ENCODE data around the gene PLCB4. TPM values are rescaled to one million over a fixed set of nuclear protein-coding genes. Genes with fewer than 3 reads are reported as not detected.

The PLCB4 gene
- total and polyA plus RNA-seq, 3 donors from 2014 or later, result 5.9 to 19.4 (median 15.5) TPM

- H3K4me3 ChIP-seq, result no peak overlapping the region
- no peak overlapping the region for H3K27ac ChIP-seq
- no peaks in the 10 kb centered on the region for H3K36me3 ChIP-seq (ENCODE audit: low read depth, missing control alignments)
- H3K27me3 ChIP-seq, result no peaks in the 10 kb centered on the region
- no peak for DNase-seq
- 90 to 94% methylated on average over 8 of the region's 8 CpGs for WGBS, 2 donors
- TF ChIP-seq CTCF (IDR thresholded peaks at IDR 0.05), result no peak
- no peak for TF ChIP-seq POLR2A (IDR thresholded peaks at IDR 0.05)
- intact Hi-C loops (cut with DNase I; ENCODE audit: low total_unique reads), result no loop called here
- no peaks in the 10 kb centered on the region for H3K4me1 ChIP-seq
- no peaks in the 10 kb centered on the region for H3K9me3 ChIP-seq
Observed at GRCh38 chr20:9388160-9388812, 319.4 kb downstream of the PLCB4 start.

- Histone ChIP-seq H3K27me3 (no peaks in the 10 kb centered on the region), H3K4me1 (no peaks in the 10 kb centered on the region), H3K4me3 (no peak overlapping the region), H3K36me3 (ENCODE audit: low read depth, missing control alignments) (no peaks in the 10 kb centered on the region), H3K9me3 (no peaks in the 10 kb centered on the region), H3K27ac (no peak overlapping the region)
- intact Hi-C loops (cut with DNase I; ENCODE audit: low total_unique reads), result no loop called here
- TF ChIP-seq POLR2A (IDR thresholded peaks at IDR 0.05), result no peak
- 87 to 98% methylated on average over 2 of the region's 2 CpGs for WGBS, 2 donors
- DNase-seq, result no peak
Observed at GRCh38 chr20:9388813-9389161, 319.9 kb downstream of the PLCB4 start.

DNA sequence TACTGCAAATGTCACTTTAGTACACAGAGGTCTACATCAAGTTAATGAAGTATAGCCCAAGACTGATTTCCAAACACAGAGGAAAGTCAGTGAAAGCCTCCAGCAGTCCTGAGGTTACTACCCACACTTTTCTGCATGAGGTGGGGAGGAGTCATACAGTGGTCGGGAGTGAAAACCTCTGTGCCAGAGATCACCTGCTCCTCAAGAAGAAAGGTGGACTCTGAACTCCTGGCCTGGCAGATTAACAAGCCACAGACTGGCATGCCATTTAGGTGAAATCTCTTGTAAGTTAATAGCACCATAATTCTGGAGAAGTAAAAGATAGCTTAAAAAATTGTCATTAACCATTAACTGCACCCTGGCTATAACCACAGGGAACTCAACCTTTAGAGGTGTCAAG lies 320.5 kb downstream of the PLCB4 start:
- H3K4me3 ChIP-seq, result no peak overlapping the region
- 90 to 92% methylated on average over 1 of the region's 1 CpG for whole genome bisulfite sequencing, 2 donors
- no peaks in the 10 kb centered on the region for H3K36me3 ChIP-seq (ENCODE audit: low read depth, missing control alignments)
- H3K27me3 ChIP-seq, result no peaks in the 10 kb centered on the region
- H3K9me3 ChIP-seq, result no peaks in the 10 kb centered on the region
- H3K27ac ChIP-seq, result no peak overlapping the region
- no peaks in the 10 kb centered on the region for H3K4me1 ChIP-seq
- no peak for DNase-seq
- intact Hi-C loops (cut with DNase I; ENCODE audit: low total_unique reads), result no loop called here
- TF ChIP-seq CTCF (IDR thresholded peaks at IDR 0.05) (no peak), POLR2A (IDR thresholded peaks at IDR 0.05) (no peak)

DNA sequence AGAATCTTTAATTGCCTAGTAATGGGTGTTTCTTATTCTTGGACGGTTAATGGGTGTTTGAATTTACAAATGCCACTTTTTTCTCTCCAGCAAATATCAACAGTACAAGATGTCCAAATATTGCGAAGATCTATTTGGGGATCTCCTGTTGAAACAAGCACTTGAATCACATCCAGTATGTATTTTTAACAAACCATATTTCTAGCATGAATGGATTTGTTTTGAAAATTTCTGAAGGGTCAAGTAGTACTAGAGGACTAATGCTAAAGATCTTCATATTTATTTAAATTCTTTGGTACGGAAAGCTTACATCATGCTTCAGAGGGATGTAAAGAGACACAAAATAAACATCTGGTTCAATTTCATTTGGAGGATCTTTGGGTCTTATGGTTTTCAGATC lies 321.6 kb downstream of the PLCB4 start:
- H3K4me1 ChIP-seq, result no peaks in the 10 kb centered on the region
- WGBS, 2 donors, result 53 to 61% methylated on average over 3 of the region's 3 CpGs
- H3K4me3 ChIP-seq, result no peak overlapping the region
- no peak for DNase-seq
- H3K9me3 ChIP-seq, result no peaks in the 10 kb centered on the region
- intact Hi-C loops (cut with DNase I; ENCODE audit: low total_unique reads), result no loop called here
- no peak overlapping the region for H3K27ac ChIP-seq
- H3K36me3 ChIP-seq (ENCODE audit: low read depth, missing control alignments), result no peaks in the 10 kb centered on the region
- no peak for TF ChIP-seq POLR2A (IDR thresholded peaks at IDR 0.05)
- no peak for TF ChIP-seq CTCF (IDR thresholded peaks at IDR 0.05)
- H3K27me3 ChIP-seq, result no peaks in the 10 kb centered on the region

DNA sequence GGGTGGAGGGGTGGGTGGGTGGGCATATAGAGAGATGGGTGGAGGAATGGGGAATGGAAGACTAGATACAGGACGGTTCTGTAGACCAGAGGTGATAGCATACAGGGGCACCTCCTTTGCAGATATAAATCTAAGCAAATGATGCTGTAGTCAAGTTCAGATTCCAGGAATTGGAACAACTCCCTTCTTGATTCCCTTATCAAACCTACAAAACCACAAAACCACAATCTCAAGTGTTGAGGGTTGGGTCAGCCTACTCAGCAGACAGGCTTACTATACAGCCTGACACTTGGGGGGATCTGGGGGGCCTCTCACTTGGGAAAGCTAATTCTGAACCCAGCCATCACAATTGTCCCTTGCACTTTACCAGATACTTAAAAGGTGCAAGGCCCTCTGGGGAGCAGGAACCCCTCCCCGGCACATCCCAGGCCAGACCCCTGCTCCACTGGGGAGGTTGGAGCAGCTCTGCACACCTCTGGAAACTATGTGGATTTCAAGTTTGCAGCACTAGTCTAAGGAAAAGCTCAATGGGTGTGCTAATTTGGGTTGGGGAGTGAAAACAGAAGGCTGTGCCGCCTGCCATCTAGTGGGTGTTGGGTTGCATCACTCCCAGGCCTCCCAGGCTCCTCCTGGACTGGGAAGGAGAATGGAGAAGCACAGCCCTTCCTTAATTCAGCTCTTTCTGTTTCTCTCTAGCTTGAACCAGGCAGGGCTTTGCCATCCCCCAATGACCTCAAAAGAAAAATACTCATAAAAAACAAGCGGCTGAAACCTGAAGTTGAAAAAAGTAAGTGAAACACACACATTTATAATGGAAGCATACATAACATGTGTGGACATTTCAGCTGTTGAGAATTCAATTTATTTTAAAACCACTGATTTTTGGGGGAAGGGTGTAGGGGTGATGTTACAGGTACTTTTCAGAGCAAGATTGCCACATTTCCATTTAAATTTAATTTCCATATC lies 324.3 kb downstream of the PLCB4 start:
- intact Hi-C loops (cut with DNase I; ENCODE audit: low total_unique reads), result no loop called here
- Histone ChIP-seq H3K27ac (no peak overlapping the region), H3K9me3 (no peaks in the 10 kb centered on the region), H3K4me3 (no peak overlapping the region), H3K27me3 (no peaks in the 10 kb centered on the region), H3K36me3 (ENCODE audit: low read depth, missing control alignments) (no peaks in the 10 kb centered on the region), H3K4me1 (no peaks in the 10 kb centered on the region)
- WGBS, 2 donors, result 51 to 56% methylated on average over 4 of the region's 4 CpGs
- DNase-seq, result peak; percentile 74
- no peak for TF ChIP-seq POLR2A (IDR thresholded peaks at IDR 0.05)
- peak; percentile 20 to 64 (median 48) for TF ChIP-seq CTCF (IDR thresholded peaks at IDR 0.05)

All from testis (tissue), 3 donors.